ENCODE results near the gene OBSL1. TPM values are rescaled to one million over a fixed set of nuclear protein-coding genes. Genes with fewer than 3 reads are reported as not detected.

OBSL1 gene
- polyA plus RNA-seq, 3 donors: 150 to 189 (median 179) TPM

GRCh38 chr2:219536967-219537366, 34.4 kb downstream of the OBSL1 start:
- no peak for DNase-seq

GRCh38 chr2:219536425-219536824, 34.9 kb downstream of the OBSL1 start:
- no peak for DNase-seq

GRCh38 chr2:219533930-219534661, 37.2 kb downstream of the OBSL1 start:
- DNase-seq: no peak

- no peak for DNase-seq
Measured at GRCh38 chr2:219532378-219532649, 39.0 kb downstream of the OBSL1 start.

- no peak for DNase-seq
Measured at GRCh38 chr2:219531639-219532377, 39.5 kb downstream of the OBSL1 start.

- peak; percentile 80 for DNase-seq
Measured at GRCh38 chr2:219530048-219530963, 41.0 kb downstream of the OBSL1 start.

GRCh38 chr2:219527472-219527871, 43.9 kb downstream of the OBSL1 start:
- DNase-seq: no peak

GRCh38 chr2:219527076-219527394, 44.3 kb downstream of the OBSL1 start:
- no peak for DNase-seq

GRCh38 chr2:219526320-219527075, 44.8 kb downstream of the OBSL1 start:
- DNase-seq: no peak

GRCh38 chr2:219525533-219526232, 45.7 kb downstream of the OBSL1 start:
- no peak for DNase-seq

GRCh38 chr2:219524817-219525216, 46.5 kb downstream of the OBSL1 start:
- no peak for DNase-seq

GRCh38 chr2:219523031-219523671, 48.2 kb downstream of the OBSL1 start:
- DNase-seq: no peak

- DNase-seq: no peak
Measured at GRCh38 chr2:219522111-219523030, 49.0 kb downstream of the OBSL1 start.

- DNase-seq: no peak
Measured at GRCh38 chr2:219521066-219521880, 50.1 kb downstream of the OBSL1 start.

GRCh38 chr2:219520079-219520478, 51.3 kb downstream of the OBSL1 start:
- no peak for DNase-seq

- no peak for DNase-seq
Measured at GRCh38 chr2:219519526-219519916, 51.8 kb downstream of the OBSL1 start.

- no peak for DNase-seq
Measured at GRCh38 chr2:219517954-219518778, 53.2 kb downstream of the OBSL1 start.

- no peak for DNase-seq
Measured at GRCh38 chr2:219516888-219517287, 54.5 kb downstream of the OBSL1 start.
